Gastrocnemius medialis (tissue), 4 donors: ENCODE data around the gene MFSD2B.
A peak's percentile ranks its signal among the peaks of the same experiment; 100 is the strongest.

Experiments
- CTCF ChIP-seq, 5 experiments: fragments of 450-650 bp in 3 of 5; fragments of 200-600 bp in 2 of 5; sonication (generic) in 2 of 5; IDR thresholded peaks in 4 of 5; conservative IDR thresholded peaks in 1 of 5; 1 replicate in 4 of 5; 2 replicates in 1 of 5; pipeline ENCODE4 v1.5.1; 2016 to 2019; ENCODE audit warnings: antibody characterized with exemption in 5 of 5, mild to moderate bottlenecking in 3 of 5, moderate library complexity in 3 of 5
- POLR2A ChIP-seq, 2 donors: fragments of 450-650 bp; IDR thresholded peaks; one replicate each; pipeline ENCODE4 v1.6.1; 2017; ENCODE audit warnings: antibody characterized with exemption in 2 of 2, mild to moderate bottlenecking in 2 of 2, moderate library complexity in 2 of 2

DNA sequence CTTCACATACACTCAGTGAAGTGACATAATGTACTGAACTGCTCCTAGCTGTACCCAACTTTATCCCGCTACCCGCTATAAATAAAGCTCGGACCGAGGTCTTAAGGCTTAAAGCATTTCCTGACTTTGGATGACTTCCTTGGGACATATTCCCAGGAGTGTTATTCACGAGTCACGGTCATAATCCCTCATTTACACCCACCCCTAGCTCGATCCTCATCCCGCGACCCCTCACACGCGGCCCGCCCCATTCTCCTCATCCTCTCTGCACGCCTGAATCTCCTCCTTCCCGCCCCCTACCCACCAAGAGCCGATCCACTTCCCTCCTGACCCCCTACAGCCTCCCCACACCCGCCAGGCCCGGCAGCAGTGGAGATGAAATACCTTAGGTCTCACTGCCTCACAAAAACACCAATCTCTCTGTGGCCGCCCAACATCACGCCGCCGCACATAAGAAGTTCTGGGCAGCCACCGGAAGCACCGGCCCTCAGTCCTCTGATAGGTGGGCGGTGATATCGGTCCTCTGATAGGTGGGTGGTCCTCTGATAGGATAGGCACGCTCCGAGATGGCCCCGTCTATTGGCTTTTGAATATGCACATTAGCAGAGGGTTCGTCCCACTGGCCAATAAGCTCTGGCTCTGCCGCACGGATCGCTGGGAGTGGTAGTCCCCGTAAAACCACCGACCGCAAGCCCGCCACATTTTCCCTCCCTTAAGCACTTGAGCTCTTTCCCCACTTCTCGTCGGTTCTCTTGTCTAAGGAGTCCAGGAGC is 37.2 kb downstream of the MFSD2B start, which contains the start of gene WDCP:
- TF ChIP-seq CTCF (IDR thresholded peaks at IDR 0.05 in 4 of 5, conservative IDR thresholded peaks at IDR 0.05 in 1 of 5), result no peak
- peak; percentile 47 to 80 for TF ChIP-seq POLR2A (IDR thresholded peaks at IDR 0.05)
